ENCODE data around the gene ICAM1. TPM values are rescaled to one million over a fixed set of nuclear protein-coding genes. Genes with fewer than 3 reads are reported as not detected.

Gene ICAM1
- polyA plus RNA-seq, 1 of the 3 experiments (the other 2 are of a cell fraction) = 14.5 TPM

DNA sequence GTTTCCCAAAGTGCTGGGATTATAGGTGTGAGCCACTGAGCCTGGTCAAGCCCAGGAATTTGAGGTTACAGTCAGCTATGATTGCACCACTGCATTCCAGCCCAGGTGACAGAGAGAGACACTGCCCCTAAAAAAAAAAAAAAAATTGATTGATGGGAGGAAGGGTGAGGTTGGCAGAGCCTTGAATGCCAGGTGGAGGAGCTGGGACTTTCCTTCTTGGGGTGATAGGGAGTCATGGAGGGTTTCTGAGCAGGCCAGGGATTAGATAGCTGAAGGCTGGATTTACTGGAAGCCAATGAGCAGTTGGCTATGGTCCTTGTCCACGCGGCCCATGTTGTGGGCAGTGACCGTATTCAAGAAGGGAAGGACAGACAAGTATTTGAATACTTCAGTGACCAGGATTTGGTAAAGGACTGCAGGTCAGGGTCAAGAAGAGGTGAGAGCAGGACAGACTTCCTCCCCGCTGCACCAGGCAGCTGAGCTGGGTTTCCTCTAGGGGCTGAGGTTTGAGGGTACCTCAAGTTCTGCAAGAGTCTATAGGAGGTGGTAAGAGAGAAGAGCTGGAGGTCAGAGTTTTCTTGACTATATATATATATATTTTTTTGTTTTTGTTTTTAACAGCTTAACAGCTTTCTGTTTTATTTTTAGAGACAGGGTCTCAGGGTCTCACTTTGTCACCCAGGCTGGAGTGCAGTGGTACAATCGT is 9.0 kb downstream of the ICAM1 start:
- H3K79me2 ChIP-seq (ENCODE audit: insufficient read depth) = no peaks in the 10 kb centered on the region
- H3K9me2 ChIP-seq = no peaks in the 10 kb centered on the region
- no peak overlapping the region for H2AFZ ChIP-seq (ENCODE audit: low read depth)
- no peaks in the 10 kb centered on the region for H3K4me1 ChIP-seq (ENCODE audit: control insufficient read depth in 1 of 2, insufficient read depth in 2 of 2, low read depth in 1 of 2, low read length in 1 of 2)
- H3K9ac ChIP-seq = no peak overlapping the region
- ChIA-PET CTCF (interaction anchor here (0.6 to 4.9 kb wide), 8 partner anchors 10 to 754 kb away, joined by 3 to 38 read pairs (median 4); partner anchors contain the start of genes ICAM1, ICAM5 and RAVER1), POLR2A (no interaction called here)
- no peaks in the 10 kb centered on the region for H3K27me3 ChIP-seq (ENCODE audit: insufficient read depth)
- H3K4me3 ChIP-seq (ENCODE audit: low read depth in 2 of 2, low read length in 1 of 2) = no peak overlapping the region
- H3K27ac ChIP-seq (ENCODE audit: low read depth in 2 of 2, low read length in 1 of 2) = no peak overlapping the region
- 89% methylated on average over 5 of the region's 5 CpGs for WGBS (ENCODE audit: low lambda C conversion rate)
- no peak for DNase-seq
- H3K4me2 ChIP-seq = no peak overlapping the region
- no peaks in the 10 kb centered on the region for H4K20me1 ChIP-seq (ENCODE audit: insufficient read depth)
- H3K36me3 ChIP-seq (replicated peaks in 1 of 2; ENCODE audit: control insufficient read depth in 1 of 2, insufficient read depth in 2 of 2, low read length in 1 of 2) = no peaks in the 10 kb centered on the region
- TF ChIP-seq, protein P1, sequence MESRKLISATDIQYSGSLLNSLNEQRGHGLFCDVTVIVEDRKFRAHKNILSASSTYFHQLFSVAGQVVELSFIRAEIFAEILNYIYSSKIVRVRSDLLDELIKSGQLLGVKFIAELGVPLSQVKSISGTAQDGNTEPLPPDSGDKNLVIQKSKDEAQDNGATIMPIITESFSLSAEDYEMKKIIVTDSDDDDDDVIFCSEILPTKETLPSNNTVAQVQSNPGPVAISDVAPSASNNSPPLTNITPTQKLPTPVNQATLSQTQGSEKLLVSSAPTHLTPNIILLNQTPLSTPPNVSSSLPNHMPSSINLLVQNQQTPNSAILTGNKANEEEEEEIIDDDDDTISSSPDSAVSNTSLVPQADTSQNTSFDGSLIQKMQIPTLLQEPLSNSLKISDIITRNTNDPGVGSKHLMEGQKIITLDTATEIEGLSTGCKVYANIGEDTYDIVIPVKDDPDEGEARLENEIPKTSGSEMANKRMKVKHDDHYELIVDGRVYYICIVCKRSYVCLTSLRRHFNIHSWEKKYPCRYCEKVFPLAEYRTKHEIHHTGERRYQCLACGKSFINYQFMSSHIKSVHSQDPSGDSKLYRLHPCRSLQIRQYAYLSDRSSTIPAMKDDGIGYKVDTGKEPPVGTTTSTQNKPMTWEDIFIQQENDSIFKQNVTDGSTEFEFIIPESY (IDR thresholded peaks at IDR 0.05; ENCODE audit: borderline replicate concordance, low read depth) = no peak
- TF ChIP-seq, protein P2, sequence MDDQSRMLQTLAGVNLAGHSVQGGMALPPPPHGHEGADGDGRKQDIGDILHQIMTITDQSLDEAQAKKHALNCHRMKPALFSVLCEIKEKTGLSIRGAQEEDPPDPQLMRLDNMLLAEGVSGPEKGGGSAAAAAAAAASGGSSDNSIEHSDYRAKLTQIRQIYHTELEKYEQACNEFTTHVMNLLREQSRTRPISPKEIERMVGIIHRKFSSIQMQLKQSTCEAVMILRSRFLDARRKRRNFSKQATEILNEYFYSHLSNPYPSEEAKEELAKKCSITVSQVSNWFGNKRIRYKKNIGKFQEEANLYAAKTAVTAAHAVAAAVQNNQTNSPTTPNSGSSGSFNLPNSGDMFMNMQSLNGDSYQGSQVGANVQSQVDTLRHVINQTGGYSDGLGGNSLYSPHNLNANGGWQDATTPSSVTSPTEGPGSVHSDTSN (IDR thresholded peaks at IDR 0.05) = no peak
- TF ChIP-seq, protein P3, sequence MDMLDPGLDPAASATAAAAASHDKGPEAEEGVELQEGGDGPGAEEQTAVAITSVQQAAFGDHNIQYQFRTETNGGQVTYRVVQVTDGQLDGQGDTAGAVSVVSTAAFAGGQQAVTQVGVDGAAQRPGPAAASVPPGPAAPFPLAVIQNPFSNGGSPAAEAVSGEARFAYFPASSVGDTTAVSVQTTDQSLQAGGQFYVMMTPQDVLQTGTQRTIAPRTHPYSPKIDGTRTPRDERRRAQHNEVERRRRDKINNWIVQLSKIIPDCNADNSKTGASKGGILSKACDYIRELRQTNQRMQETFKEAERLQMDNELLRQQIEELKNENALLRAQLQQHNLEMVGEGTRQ (IDR thresholded peaks at IDR 0.05; ENCODE audit: borderline replicate concordance, low read depth, low read length) = no peak
- TF ChIP-seq TCF12 (IDR thresholded peaks at IDR 0.05) (no peak), RAD21 (IDR thresholded peaks at IDR 0.05; ENCODE audit: low read length) (no peak), FOXM1 (IDR thresholded peaks at IDR 0.05; ENCODE audit: low read depth) (no peak), EP300 (IDR thresholded peaks at IDR 0.05; ENCODE audit: borderline replicate concordance in 1 of 2, low read depth in 1 of 2, low read length in 1 of 2) (no peak), FOSL2 (IDR thresholded peaks at IDR 0.05; ENCODE audit: borderline replicate concordance, low read depth) (no peak), MXI1 (IDR thresholded peaks at IDR 0.05; ENCODE audit: low read depth, low read length) (no peak), TEAD4 (IDR thresholded peaks at IDR 0.05; ENCODE audit: borderline replicate concordance, insufficient read depth) (no peak), CHD2 (IDR thresholded peaks at IDR 0.05; ENCODE audit: low read length, partially characterized antibody) (no peak), TAF1 (IDR thresholded peaks at IDR 0.05; ENCODE audit: borderline replicate concordance, low read depth, low read length) (no peak), FOXJ3 (CRISPR knock-in tag; IDR thresholded peaks at IDR 0.05) (no peak), POLR2AphosphoS5 (IDR thresholded peaks at IDR 0.05; ENCODE audit: low read depth, low read length) (no peak), GATA2 (CRISPR knock-in tag; IDR thresholded peaks at IDR 0.05) (no peak)
- TF ChIP-seq, protein P4, sequence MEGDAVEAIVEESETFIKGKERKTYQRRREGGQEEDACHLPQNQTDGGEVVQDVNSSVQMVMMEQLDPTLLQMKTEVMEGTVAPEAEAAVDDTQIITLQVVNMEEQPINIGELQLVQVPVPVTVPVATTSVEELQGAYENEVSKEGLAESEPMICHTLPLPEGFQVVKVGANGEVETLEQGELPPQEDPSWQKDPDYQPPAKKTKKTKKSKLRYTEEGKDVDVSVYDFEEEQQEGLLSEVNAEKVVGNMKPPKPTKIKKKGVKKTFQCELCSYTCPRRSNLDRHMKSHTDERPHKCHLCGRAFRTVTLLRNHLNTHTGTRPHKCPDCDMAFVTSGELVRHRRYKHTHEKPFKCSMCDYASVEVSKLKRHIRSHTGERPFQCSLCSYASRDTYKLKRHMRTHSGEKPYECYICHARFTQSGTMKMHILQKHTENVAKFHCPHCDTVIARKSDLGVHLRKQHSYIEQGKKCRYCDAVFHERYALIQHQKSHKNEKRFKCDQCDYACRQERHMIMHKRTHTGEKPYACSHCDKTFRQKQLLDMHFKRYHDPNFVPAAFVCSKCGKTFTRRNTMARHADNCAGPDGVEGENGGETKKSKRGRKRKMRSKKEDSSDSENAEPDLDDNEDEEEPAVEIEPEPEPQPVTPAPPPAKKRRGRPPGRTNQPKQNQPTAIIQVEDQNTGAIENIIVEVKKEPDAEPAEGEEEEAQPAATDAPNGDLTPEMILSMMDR (IDR thresholded peaks at IDR 0.05) = no peak
- TF ChIP-seq, protein P5, sequence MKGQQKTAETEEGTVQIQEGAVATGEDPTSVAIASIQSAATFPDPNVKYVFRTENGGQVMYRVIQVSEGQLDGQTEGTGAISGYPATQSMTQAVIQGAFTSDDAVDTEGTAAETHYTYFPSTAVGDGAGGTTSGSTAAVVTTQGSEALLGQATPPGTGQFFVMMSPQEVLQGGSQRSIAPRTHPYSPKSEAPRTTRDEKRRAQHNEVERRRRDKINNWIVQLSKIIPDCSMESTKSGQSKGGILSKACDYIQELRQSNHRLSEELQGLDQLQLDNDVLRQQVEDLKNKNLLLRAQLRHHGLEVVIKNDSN (IDR thresholded peaks at IDR 0.05; ENCODE audit: borderline replicate concordance, low read depth) = no peak
- TF ChIP-seq, protein P6, sequence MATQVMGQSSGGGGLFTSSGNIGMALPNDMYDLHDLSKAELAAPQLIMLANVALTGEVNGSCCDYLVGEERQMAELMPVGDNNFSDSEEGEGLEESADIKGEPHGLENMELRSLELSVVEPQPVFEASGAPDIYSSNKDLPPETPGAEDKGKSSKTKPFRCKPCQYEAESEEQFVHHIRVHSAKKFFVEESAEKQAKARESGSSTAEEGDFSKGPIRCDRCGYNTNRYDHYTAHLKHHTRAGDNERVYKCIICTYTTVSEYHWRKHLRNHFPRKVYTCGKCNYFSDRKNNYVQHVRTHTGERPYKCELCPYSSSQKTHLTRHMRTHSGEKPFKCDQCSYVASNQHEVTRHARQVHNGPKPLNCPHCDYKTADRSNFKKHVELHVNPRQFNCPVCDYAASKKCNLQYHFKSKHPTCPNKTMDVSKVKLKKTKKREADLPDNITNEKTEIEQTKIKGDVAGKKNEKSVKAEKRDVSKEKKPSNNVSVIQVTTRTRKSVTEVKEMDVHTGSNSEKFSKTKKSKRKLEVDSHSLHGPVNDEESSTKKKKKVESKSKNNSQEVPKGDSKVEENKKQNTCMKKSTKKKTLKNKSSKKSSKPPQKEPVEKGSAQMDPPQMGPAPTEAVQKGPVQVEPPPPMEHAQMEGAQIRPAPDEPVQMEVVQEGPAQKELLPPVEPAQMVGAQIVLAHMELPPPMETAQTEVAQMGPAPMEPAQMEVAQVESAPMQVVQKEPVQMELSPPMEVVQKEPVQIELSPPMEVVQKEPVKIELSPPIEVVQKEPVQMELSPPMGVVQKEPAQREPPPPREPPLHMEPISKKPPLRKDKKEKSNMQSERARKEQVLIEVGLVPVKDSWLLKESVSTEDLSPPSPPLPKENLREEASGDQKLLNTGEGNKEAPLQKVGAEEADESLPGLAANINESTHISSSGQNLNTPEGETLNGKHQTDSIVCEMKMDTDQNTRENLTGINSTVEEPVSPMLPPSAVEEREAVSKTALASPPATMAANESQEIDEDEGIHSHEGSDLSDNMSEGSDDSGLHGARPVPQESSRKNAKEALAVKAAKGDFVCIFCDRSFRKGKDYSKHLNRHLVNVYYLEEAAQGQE (IDR thresholded peaks at IDR 0.05; ENCODE audit: low read depth, low read length) = no peak
- H3K9me3 ChIP-seq = no peaks in the 10 kb centered on the region
- peaks cover 5% of the 10 kb centered on the region for H3F3A ChIP-seq (replicated peaks; ENCODE audit: insufficient read depth)
